ENCODE results near the gene COL19A1. TPM values are rescaled to one million over a fixed set of nuclear protein-coding genes. Genes with fewer than 3 reads are reported as not detected.
"Not testable (repeated sequence)": the region's sequence is repeated elsewhere in the genome, so short reads cannot be mapped to it uniquely, and the experiment has no call there.

Gene COL19A1
- polyA plus RNA-seq, 1 of the 3 experiments (the other 2 are of a cell fraction): 0.15 TPM

- H3K4me3 ChIP-seq (ENCODE audit: low read depth in 2 of 2, low read length in 1 of 2); H3K4me2 ChIP-seq; H3K27me3 ChIP-seq (ENCODE audit: insufficient read depth); POLR2A ChIA-PET; H3K9me2 ChIP-seq; H2AFZ ChIP-seq (ENCODE audit: low read depth); H3K9me3 ChIP-seq; H3K79me2 ChIP-seq (ENCODE audit: insufficient read depth); H4K20me1 ChIP-seq (ENCODE audit: insufficient read depth); H3K9ac ChIP-seq; H3K27ac ChIP-seq (ENCODE audit: low read depth in 2 of 2, low read length in 1 of 2); H3K4me1 ChIP-seq (ENCODE audit: control insufficient read depth in 1 of 2, insufficient read depth in 2 of 2, low read depth in 1 of 2, low read length in 1 of 2); H3K36me3 ChIP-seq (replicated peaks in 1 of 2; ENCODE audit: control insufficient read depth in 1 of 2, insufficient read depth in 2 of 2, low read length in 1 of 2); CTCF ChIA-PET; DNase-seq: not testable (repeated sequence)
- 85% methylated on average over 2 of the region's 2 CpGs for WGBS (ENCODE audit: low lambda C conversion rate)
- peaks cover 34% of the 10 kb centered on the region for H3F3A ChIP-seq (replicated peaks; ENCODE audit: insufficient read depth)
Observed at GRCh38 chr6:69921066-69921465, 54.7 kb downstream of the COL19A1 start.

- H3K9me2 ChIP-seq; H3K9me3 ChIP-seq; H3K4me1 ChIP-seq (ENCODE audit: control insufficient read depth in 1 of 2, insufficient read depth in 2 of 2, low read depth in 1 of 2, low read length in 1 of 2); H3K27me3 ChIP-seq (ENCODE audit: insufficient read depth); CTCF ChIA-PET; H3K4me2 ChIP-seq; DNase-seq; H3K9ac ChIP-seq; H3K4me3 ChIP-seq (ENCODE audit: low read depth in 2 of 2, low read length in 1 of 2); H3K27ac ChIP-seq (ENCODE audit: low read depth in 2 of 2, low read length in 1 of 2); H3K79me2 ChIP-seq (ENCODE audit: insufficient read depth); H4K20me1 ChIP-seq (ENCODE audit: insufficient read depth); H3K36me3 ChIP-seq (replicated peaks in 1 of 2; ENCODE audit: control insufficient read depth in 1 of 2, insufficient read depth in 2 of 2, low read length in 1 of 2); H2AFZ ChIP-seq (ENCODE audit: low read depth); POLR2A ChIA-PET: not testable (repeated sequence)
- WGBS (ENCODE audit: low lambda C conversion rate): 92% methylated on average over 22 of the region's 22 CpGs
- peaks cover 34% of the 10 kb centered on the region for H3F3A ChIP-seq (replicated peaks; ENCODE audit: insufficient read depth)
Observed at GRCh38 chr6:69921611-69922010, 55.3 kb downstream of the COL19A1 start.

GRCh38 chr6:69926745-69927144, 60.4 kb downstream of the COL19A1 start:
- Histone ChIP-seq H3K4me3 (ENCODE audit: low read depth in 2 of 2, low read length in 1 of 2) (no peak overlapping the region), H3K79me2 (ENCODE audit: insufficient read depth) (no peaks in the 10 kb centered on the region), H4K20me1 (ENCODE audit: insufficient read depth) (no peaks in the 10 kb centered on the region), H2AFZ (ENCODE audit: low read depth) (no peak overlapping the region), H3K27ac (ENCODE audit: low read depth in 2 of 2, low read length in 1 of 2) (no peak overlapping the region), H3K9me2 (no peaks in the 10 kb centered on the region), H3K9me3 (peaks cover 12% of the 10 kb centered on the region; the same call in 1 of the 2 replicates), H3F3A (replicated peaks; ENCODE audit: insufficient read depth) (peaks cover 3% of the 10 kb centered on the region), H3K36me3 (replicated peaks in 1 of 2; ENCODE audit: control insufficient read depth in 1 of 2, insufficient read depth in 2 of 2, low read length in 1 of 2) (no peaks in the 10 kb centered on the region), H3K9ac (no peak overlapping the region), H3K4me2 (no peak overlapping the region), H3K4me1 (ENCODE audit: control insufficient read depth in 1 of 2, insufficient read depth in 2 of 2, low read depth in 1 of 2, low read length in 1 of 2) (no peaks in the 10 kb centered on the region), H3K27me3 (ENCODE audit: insufficient read depth) (no peaks in the 10 kb centered on the region)
- POLR2A ChIA-PET: no interaction called here
- TF ChIP-seq SIN3A (IDR thresholded peaks at IDR 0.05; ENCODE audit: borderline replicate concordance, low read depth, low read length) (no peak), YY1 (IDR thresholded peaks at IDR 0.05; ENCODE audit: low read depth) (no peak), RAD21 (IDR thresholded peaks at IDR 0.05; ENCODE audit: low read length) (no peak), ELF1 (IDR thresholded peaks at IDR 0.05) (no peak), EP300 (IDR thresholded peaks at IDR 0.05; ENCODE audit: borderline replicate concordance in 1 of 2, low read depth in 1 of 2, low read length in 1 of 2) (no peak), REST (IDR thresholded peaks at IDR 0.05; ENCODE audit: low read depth, low read length) (no peak), POLR2AphosphoS5 (IDR thresholded peaks at IDR 0.05; ENCODE audit: low read depth, low read length) (no peak), PBX3 (IDR thresholded peaks at IDR 0.05) (no peak)
- CTCF ChIA-PET: no interaction called here
- no peak for DNase-seq
- 19% methylated on average over 1 of the region's 1 CpG for WGBS (ENCODE audit: low lambda C conversion rate)

All from SK-N-SH (cell line).